AG20443 (cell line): ENCODE measurements around the gene PRKG1.
"Not testable (repeated sequence)": the region's sequence is repeated elsewhere in the genome, so short reads cannot be mapped to it uniquely, and the experiment has no call there.

Experiments used
- DNase-seq: peaks from one replicate; pipeline ENCODE4 v3.0.0; 2012; ENCODE audit warnings: low spot score, mixed read lengths

PRKG1 gene

DNA sequence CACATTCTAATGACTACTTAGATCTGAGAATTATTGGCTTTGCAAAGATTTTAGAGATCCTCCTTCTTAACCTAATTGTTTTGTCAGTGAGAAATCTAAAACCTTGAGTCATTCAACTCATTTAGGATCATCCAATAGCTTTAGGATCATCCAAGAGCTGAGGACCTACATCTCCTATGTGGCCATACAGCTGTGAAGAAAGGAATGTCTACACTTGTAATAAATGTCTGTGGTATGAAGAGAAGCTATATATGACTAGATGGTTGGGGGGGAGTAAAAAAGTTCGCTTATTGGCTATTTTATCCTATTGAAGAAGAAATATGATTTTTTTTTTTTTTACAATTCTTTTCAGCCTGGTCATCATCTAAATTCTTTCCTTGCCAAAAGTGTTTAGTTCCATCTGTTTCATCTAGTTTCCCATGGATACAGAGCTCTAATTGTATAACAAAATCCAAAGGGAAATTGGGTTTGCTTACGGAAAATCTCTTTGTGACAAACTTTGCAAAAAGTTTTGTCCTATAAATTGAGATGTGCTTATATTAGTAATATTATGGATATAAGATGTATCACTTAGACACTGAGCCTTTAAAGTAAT, 196.7 kb downstream of the PRKG1 start:
- no peak for DNase-seq

DNA sequence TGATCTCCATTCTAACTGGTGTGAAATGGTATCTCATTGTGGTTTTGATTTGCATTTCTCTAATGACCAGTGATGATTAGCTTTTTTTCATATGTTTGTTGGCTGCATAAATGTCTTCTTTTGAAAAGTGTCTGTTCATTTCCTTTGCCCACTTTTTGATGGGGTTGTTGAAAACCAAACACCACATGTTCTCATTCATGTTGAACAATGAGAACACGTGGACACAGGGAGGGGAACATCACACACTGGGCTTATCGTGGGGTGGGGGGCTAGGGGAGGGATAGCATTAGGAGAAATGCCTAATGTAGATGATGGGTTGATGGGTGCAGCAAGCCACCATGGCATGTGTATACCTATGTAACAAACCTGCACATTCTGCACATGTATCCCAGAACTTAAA, 197.8 kb downstream of the PRKG1 start:
- DNase-seq: not testable (repeated sequence)

DNA sequence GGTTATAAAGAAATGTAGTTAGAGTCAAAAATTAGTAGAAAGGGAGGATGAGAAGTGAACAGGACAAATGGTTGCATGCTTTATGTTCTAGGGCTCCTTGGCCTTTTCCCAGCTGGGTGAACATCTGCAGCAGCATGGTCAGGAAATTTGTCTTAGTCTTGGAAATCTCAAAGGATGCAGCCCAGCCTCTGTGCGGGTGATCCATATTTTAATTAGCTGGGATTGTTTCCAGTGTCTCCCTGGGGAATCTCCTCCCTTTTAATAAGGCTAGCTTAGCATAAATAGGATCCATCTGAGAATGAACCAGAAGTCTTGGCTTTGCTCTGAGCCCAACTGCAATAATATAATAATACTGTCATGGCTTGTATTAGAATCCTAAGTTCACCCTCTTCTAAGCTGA, 198.3 kb downstream of the PRKG1 start:
- no peak for DNase-seq

DNA sequence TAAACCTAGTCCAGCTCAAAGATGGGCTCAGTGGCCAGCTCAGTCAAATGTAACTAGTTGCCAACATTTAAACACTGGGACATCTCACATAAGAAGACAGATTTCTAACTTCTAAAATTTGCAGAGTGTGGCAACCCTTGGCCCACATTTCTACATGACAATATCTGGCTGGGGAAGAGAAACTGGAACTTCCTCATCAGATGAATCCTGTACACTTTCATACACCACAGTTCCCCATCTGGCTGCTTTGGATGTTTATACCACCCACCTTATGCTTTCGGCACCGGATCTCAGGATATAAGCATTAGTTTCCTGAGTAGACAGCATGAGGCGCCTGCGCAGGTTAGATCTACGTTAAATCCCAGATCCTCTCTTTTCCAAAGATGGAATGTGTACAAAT, 199.3 kb downstream of the PRKG1 start:
- DNase-seq: no peak

DNA sequence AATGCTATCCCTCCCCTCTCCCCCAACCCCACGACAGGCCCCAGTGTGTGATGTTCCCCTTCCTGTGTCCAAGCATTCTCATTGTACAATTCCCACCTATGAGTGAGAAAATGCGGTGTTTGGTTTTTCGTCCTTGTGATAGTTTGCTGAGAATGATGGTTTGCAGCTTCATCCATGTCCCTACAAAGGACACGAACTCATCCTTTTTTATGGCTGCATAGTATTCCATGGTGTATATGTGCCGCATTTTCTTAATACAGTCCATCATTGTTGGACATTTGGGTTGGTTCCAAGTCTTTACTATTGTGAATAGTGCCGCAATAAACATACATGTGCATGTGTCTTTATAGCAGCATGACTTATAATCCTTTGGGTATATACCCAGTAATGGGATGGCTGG, 201.8 kb downstream of the PRKG1 start:
- DNase-seq: not testable (repeated sequence)

DNA sequence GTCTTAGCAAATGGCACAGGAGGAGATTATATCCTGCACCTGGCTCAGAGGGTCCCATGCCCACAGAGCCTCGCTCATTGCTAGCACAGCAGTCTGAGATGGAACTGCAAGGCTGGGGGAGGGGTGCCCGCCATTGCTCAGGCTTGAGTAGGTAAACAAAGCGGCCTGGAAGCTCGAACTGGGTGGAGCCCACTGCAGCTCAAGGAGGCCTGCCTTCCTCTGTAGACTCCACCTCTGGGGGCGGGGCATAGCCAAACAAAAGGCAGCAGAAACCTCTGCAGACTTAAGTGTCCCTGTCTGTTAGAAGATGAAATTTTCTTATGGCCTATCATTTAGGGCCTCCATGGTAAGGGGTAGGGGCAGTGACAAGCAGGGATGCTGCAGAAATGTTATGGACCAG, 207.1 kb downstream of the PRKG1 start:
- not testable (repeated sequence) for DNase-seq

DNA sequence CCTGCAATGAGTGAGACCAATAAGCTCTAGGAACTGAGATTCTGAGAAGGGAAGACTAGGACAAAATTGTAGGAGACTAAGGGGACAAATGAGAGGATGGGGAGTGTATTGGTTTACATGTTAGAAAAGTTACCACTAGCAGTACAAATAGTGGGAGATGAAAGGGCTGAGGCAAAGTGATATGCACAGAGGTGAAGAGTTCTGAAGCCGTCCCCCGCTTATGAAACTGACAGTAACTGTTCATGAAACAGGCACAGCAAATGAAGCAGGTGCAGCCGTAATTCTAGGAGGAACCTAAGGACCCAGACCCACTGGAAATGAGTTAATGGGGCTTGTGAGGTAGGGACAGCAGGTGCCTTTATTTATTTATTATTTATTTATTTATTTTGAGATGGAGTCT, 211.3 kb downstream of the PRKG1 start:
- no peak for DNase-seq

DNA sequence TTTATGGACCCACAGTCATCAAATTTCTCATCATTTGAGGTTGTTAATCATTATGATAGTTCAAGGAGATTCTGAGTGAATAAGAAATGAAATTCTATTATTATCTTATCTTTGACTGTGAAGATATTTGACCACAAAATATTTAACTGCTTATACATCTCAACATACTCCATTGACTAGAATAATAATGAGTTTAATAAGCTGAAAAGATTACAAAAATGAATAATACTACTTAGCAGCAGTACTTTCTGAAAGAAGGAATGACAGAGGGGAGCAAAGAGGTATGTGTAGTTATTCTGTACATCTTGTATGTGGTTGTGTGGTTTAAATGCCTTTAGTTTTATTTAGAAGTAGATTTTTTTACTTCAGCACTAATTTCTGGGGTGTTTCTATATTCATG, 214.2 kb downstream of the PRKG1 start:
- DNase-seq: no peak

DNA sequence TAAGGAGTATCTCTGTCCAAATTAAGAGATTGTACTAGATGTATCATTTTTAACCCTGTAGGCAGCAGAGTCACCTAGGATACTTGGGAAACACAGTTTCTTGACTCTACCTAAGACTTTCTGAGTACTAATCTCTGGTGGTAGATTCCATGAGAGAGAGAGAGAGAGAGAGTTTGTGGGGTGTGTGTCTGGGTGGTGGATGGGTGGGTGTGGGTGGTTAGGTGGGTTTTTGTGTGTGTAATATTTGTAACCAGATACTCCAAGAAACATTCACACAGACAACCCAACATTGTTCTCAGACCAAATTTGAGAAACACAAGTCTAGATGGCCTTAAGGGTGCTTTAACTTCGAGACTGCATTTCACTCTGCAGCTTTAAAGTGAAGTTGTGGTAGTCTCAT, 215.2 kb downstream of the PRKG1 start:
- DNase-seq: no peak

DNA sequence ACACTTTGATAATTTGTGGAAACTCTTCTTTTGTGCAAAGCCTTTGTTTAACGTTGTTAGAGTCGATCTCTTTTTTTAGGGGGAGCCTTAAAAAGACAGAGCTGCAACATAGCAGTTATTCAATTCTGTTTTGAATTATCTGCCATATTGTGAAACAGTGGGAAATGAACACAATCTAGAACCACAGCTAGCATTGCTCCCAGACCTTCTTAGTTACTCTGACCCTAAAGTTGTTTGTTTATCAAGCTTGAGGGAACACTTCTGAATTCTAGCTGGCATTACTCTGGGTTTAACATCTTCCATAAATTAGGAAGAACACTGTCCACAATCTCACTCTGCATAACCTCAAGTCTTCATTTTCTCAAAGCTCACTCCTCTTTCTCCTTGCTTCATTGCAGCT, 217.7 kb downstream of the PRKG1 start:
- peak; percentile 23 for DNase-seq

DNA sequence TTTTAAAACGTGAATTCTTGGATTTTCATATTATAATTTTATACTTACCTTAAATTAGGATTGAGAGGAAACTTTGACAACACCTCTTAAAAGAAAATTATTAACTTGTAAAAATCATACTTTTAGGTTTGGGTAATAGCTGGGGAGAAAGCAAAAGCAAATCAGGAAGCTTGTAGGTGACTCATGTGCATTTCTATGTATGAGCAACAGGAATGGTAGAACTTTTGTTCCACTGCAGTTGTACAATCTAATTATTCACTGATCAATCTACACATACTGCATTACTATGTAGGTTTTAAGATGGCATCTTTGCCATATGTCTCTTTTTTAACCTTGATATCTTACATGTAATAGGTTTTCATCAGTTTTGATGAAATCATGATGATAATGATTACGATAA, 223.2 kb downstream of the PRKG1 start:
- DNase-seq: peak; percentile 27

DNA sequence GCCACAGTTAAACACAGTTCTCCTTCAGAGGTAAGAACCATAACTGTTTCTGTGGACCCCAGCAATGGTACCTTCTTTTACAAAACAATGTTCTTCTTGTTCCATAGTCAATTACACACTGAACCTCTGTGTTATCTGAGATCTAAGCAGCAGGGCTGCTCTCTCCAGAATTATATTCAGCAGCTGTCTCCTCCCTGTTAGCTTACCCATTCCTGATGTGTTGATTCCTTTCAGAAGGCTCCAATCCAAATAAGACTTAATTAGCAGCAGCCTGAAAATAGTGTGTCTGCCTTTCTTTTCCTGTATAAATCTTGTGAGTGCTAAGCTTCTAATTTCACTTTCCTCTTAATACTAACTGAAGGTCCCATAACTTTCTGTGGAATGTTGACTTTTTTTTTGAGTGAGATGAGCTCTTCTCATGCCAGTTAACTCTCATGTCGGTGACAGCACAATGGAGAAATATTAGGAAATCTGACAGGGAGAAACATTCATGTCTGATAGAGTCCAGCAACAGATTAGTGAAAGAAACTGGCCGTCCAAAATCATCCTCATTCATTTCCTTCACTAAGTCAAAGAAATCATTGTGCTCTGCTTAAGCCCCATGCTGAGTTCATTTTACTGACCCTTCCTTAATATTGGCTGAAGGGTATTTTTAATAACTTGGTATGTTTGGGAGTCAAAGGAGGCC, 226.5 kb downstream of the PRKG1 start:
- peak; percentile 13 for DNase-seq

DNA sequence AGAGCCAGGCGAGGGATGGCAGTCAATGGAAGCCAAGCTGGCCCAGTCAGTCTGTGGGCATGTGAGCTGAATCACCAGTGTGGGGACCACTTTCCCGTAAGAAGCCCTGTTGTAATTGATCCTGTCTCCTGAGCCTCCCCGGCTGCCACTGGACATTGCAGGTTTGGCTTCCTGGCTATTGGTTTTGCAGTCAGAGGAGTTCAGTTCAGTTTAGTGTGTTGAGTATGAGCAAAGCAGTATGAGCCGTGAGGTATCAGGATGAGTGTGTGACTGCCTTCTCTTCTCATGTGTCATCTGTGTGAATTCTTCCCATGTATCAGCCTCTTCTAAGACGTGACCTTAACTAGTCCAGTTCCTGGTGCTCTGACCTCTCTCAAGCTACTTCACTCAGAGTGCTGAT, 227.4 kb downstream of the PRKG1 start:
- peak; percentile 41 for DNase-seq

DNA sequence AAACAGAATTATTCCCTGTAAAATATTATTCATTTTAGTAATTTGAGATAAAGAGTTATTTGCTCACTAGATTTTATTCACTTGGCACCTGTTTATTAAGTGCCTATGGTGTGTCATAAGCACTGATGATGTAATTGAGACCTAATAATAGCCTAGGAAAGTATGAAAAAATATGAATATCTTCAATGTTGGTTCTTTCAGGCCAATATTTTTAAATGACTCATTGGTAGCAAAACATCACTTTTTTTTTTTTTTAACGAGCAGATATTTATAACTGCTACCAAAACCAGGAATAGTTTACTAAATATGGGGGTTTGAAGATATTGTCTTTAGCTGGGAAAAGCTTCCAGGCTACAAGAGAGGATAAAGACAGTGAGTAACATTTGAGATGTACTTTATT, 228.0 kb downstream of the PRKG1 start:
- peak; percentile 25 for DNase-seq

DNA sequence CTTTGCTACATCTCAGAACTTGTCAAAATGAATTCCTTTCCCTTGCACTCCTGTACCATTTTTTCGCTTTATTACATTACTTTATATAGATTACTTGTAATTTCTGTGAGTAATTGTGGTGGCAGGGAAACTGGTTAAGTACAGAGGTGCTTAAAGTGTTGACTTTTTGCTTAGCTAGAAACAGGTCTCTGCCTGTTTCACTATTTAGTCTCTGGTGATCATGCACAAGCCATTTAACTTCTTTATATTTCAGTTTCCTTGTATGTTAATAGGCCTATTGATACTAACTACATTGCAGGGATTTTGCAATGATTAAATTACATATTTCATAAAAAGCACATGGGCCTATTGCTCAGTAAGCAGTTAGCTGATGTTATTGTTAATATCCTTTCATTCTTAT, 233.8 kb downstream of the PRKG1 start:
- no peak for DNase-seq

DNA sequence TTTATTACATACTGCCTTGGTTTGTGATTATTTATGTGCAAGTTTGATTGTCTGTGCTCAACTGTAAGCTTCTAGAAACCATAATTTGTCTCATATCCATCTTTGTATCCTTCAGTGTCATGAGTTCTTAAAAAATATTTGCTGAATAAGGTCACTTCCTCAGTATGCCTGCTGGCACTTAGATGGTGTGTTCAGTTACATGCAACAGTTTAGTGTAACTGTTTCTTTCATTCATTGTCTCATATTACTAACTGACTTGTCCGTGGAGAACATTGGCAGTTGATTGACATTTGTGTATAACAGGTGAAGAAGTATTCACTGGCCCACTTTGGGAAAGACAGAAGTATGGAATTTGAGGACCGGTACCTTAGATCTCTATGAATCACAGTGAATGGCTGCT, 236.9 kb downstream of the PRKG1 start:
- DNase-seq: peak; percentile 23

DNA sequence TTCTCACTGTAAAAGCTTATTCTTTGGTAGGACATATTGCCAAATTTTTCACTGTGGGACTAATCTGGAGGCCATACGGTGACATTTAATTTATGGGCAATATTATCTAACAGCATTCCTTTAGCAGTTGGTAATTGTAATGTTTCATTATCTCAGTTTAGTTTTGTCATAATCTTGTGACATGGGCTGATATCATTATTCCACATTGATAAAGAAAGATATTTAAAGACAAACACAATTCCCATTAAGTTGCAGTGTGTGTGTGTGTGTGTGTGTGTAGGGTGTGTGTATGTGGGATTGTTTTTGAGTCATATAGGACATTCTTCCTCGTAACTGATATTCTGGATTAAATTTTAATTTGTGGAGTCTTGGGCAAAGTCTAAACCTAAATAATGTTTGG, 238.5 kb downstream of the PRKG1 start:
- DNase-seq: no peak

DNA sequence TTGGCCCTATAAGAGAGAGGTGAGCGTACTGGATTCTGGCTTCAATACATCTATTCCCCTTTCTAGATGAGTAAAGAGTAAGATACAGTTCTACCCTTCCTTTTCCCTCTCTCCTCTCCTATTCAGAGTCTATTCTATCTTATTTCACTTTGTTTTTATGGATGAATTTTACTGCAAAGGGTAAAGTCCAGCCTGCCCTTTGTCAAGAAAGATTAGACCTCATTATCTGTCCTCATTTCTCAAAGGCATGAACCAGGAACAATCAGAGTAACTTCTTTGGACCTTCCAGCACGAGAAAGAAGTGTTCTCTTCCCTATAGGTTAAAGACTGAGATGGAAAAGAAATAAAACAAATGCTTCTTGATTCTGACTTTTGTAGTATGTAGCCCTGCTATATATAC, 239.0 kb downstream of the PRKG1 start:
- no peak for DNase-seq

DNA sequence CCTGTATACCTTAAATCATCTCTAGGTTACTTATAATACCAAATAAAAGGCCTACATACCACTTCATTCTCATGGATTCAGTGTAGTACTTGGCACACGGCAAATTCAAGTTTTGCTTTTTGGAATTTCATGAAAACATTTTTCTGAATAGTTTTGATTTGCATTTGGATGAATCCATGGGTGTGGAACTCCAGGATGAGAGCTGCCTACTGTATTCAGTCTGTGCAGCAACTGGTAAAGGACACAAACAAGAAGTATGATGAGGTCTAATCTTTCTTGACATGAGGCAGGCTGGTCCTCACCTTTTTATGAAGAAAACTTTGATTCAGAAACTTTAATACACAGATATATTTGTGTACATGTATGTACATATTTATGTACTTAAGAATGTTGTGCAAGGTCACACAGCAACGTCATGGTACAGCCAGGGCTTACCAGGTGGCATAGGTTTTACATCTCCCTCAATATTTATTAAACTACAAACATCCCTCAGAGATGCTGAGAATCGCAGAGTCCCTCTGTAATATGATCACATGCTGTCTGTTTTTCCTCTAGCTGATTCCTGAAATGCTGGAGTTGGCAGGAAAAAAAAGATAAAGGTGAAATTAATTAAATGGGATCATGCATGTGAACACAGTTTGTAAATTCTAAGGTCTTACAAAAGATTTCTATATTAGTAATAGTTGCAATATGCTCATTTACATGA, 239.6 kb downstream of the PRKG1 start:
- DNase-seq: no peak

DNA sequence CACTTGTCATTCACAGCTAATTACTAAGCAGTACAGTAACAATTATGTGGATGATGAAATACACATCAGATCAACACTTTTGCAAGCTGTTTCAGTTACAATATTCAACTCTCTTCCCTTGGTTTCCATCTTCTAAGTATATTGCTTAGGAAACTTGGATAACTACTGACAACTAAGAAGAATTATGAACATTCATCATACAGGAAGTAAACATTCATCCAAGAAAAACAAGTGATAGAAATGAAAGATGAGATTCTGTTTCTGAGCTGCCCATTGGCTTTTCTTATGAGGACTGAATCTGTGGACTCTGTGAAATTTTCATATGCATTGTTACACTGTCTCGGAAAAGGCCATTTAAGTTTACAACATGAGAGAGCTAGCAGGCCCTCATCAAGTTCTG, 240.2 kb downstream of the PRKG1 start:
- DNase-seq: no peak

DNA sequence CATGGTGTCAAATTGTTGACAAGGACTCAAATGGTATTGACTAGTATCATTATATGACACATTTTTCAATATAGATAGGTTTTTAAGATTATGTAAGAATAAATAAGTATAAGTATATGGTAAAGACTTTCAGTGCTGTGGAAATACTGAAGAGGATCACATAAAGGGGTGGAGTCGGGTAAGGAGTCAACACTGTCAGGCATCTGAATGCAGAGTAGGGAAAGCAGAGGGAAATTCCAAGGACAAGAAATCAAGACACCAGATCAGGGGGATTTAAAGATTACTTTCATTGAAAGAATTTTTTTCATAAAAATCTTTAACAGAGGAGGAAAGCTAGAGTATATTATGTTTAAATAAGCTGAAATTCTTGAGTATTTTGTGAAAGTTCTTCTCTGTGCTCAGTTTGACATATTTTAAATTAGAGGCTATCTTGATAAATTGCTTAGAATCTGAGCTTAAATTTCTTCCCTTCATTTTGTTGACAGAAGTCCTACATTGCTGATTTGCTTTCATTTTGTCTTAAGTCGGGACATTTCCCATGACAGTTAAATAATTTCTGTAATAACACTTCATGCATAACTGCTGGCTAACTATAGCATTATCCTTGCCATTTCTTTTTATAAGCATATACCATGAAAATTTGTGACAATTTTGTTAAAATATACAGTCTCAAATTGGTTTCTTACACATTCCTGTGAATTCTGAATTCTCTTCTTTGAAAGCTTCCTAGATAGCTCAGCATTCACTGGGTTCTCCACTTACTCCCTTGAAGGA, 244.3 kb downstream of the PRKG1 start:
- no peak for DNase-seq

DNA sequence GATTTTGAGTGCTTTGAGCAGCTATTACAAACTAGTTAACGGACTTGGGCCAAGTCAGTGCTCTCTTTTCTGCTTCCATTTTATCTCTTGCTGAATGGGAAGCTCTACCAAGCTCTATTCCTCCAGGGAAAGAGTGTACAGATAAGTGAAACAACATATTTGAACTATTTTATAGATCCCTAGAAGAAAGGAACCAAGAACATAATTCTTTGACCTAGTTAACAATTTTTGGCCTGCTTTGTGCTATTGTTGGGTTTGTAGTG, 244.8 kb downstream of the PRKG1 start:
- no peak for DNase-seq

DNA sequence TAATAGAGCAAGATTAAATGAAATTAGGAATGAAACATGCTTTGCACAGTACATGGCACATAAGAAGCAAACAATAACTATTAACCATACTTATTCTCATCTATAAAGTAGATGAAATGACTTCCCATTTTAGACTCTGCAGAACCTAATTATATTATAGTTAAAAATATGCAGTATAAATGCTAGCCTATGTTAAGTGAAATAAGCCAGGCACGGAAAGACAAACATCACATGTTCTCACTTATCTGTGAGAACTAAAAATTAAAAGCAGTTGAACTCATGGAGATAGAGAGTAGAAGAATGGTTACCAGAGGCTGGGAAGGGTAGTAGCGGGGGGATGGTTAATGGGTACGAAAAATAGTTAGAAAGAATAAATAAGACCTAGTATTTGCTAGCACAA, 247.0 kb downstream of the PRKG1 start:
- no peak for DNase-seq
